ENCODE data around the gene LRRC47. TPM values are rescaled to one million over a fixed set of nuclear protein-coding genes. Genes with fewer than 3 reads are reported as not detected.
A peak's percentile ranks its signal among the peaks of the same experiment; 100 is the strongest.

The LRRC47 gene
- total and polyA plus RNA-seq, 2 of the 13 experiments (the other 11 are each of a cell fraction or from before 2014, with no cell fraction given), result 18.3 to 52.5 TPM

- TF ChIP-seq HNF1B (CRISPR knock-in tag; IDR thresholded peaks at IDR 0.05), result no peak
- TF ChIP-seq ZC3H4 (CRISPR knock-in tag; IDR thresholded peaks at IDR 0.05; ENCODE audit: borderline replicate concordance), result no peak
- TF ChIP-seq HNRNPK (IDR thresholded peaks at IDR 0.05; ENCODE audit: low read depth, low read length, poor library complexity, severe bottlenecking), result no peak
Measured at GRCh38 chr1:3767328-3767925, 28.9 kb downstream of the LRRC47 start (continued).

- no peak overlapping the region for H3K9ac ChIP-seq (ENCODE audit: insufficient read depth, low read depth, low read length)
- no peak overlapping the region for H2AFZ ChIP-seq (ENCODE audit: low read length)
- in situ Hi-C loops (cut with HindIII; ENCODE audit: extremely low pct_ligation_motif_present, low pct_unique_long_range_greater_than_20kb) (no loop called here), intact Hi-C loops (cut with micrococcal nuclease; ENCODE audit: unreplicated experiment) (no loop called here)
- CTCF ChIA-PET (ENCODE audit: low intra/inter-chr PET ratio, low total read pairs), result no interaction called here
- H3K4me2 ChIP-seq (ENCODE audit: low read depth, low read length), result no peak overlapping the region
- H3K9me3 ChIP-seq (ENCODE audit: low read length), result no peaks in the 10 kb centered on the region
- WGBS (ENCODE audit: low lambda C conversion rate), result 49% methylated on average over 14 of the region's 31 CpGs
- BruUV-seq (replicated peaks), result no TSS peak
- H3K36me3 ChIP-seq (replicated peaks in 1 of 2; ENCODE audit: control insufficient read depth in 1 of 2, insufficient read depth in 2 of 2, low read length in 2 of 2), result no peaks in the 10 kb centered on the region
- no peak overlapping the region for H3K4me3 ChIP-seq (replicated peaks in 1 of 3; ENCODE audit: insufficient read depth in 1 of 3, low read depth in 2 of 3, low read length in 3 of 3)
- peaks cover 7 to 67% of the 10 kb centered on the region in 2 experiments; a peak in 4 of 5 replicates for H3K27me3 ChIP-seq (ENCODE audit: control insufficient read depth in 1 of 2, insufficient read depth in 2 of 2, low read length in 2 of 2)
- peaks cover 19% of the 10 kb centered on the region for H3K4me1 ChIP-seq (ENCODE audit: insufficient read depth, low read length)
- POLR2A ChIA-PET, result no interaction called here
- ATAC-seq (peak; percentile 28), DNase-seq (ENCODE audit: low spot score) (no peak), FAIRE-seq (no peak)
- no peaks in the 10 kb centered on the region for H3K79me2 ChIP-seq (ENCODE audit: insufficient read depth, low read length)
- no peak for TF ChIP-seq RNF219 (CRISPR knock-in tag; IDR thresholded peaks at IDR 0.05)
- no peak for TF ChIP-seq ZBTB10 (CRISPR knock-in tag; IDR thresholded peaks at IDR 0.05; ENCODE audit: borderline replicate concordance)
- 0 out of 2 replicates have a peak, but pooled peaks have one; percentile 46 for TF ChIP-seq ZNF263 (CRISPR knock-in tag; IDR thresholded peaks at IDR 0.05)
- TF ChIP-seq MAF1 (CRISPR knock-in tag; IDR thresholded peaks at IDR 0.05; ENCODE audit: borderline replicate concordance), result no peak
- TF ChIP-seq ZNF281 (CRISPR knock-in tag; IDR thresholded peaks at IDR 0.05; ENCODE audit: borderline replicate concordance), result no peak
- no peak for TF ChIP-seq SRY (CRISPR knock-in tag; IDR thresholded peaks at IDR 0.05)
- TF ChIP-seq ZNF33A (CRISPR knock-in tag; IDR thresholded peaks at IDR 0.05; ENCODE audit: borderline replicate concordance), result no peak
- H3K27ac ChIP-seq (ENCODE audit: extremely low read length, insufficient read depth, low read length), result no peak overlapping the region
- H4K20me1 ChIP-seq (ENCODE audit: insufficient read depth, low read length), result no peaks in the 10 kb centered on the region
Measured at GRCh38 chr1:3763351-3764125, 32.8 kb downstream of the LRRC47 start.
